CD4-positive, alpha-beta memory T cell (primary cell): ENCODE results near the gene MLLT3. TPM values are rescaled to one million over a fixed set of nuclear protein-coding genes. Genes with fewer than 3 reads are reported as not detected.

Experiments used
- CTCF ChIA-PET: fragments of 350-600 bp; sonication (Branson Sonifier 250); formaldehyde crosslinking; loops from one replicate; lab custom pipeline; 2021; ENCODE audit warnings: inconsistent platforms; ENCODE audit not compliant: partially characterized antibody; lab: Charles Lee
- POLR2A ChIA-PET: fragments of 350-600 bp; sonication (Branson Sonifier 250); formaldehyde crosslinking; loops from one replicate; lab custom pipeline; 2021; ENCODE audit not compliant: partially characterized antibody; lab: Charles Lee
- DNase-seq, 5 donors: peaks; one replicate each; pipeline versions ENCODE4 v3.0.0 to v3.0.0-alpha.2; 2020 to 2022; ENCODE audit warnings: mixed read lengths in 1 of 5
- H3K27ac ChIP-seq: one replicate; pipeline ENCODE4 v1.7.0; 2013; ENCODE audit warnings: low read depth, low read length
- H3K27me3 ChIP-seq: 2 replicates; pipeline ENCODE4 v1.7.0; 2013; ENCODE audit warnings: mild to moderate bottlenecking, low read length, moderate library complexity; ENCODE audit not compliant: insufficient read depth
- H3K36me3 ChIP-seq: 2 replicates; pipeline ENCODE4 v1.7.0; 2013; ENCODE audit warnings: mild to moderate bottlenecking, low read length, moderate library complexity; ENCODE audit not compliant: insufficient read depth
- H3K4me1 ChIP-seq: 2 replicates; pipeline ENCODE4 v1.7.0; 2013; ENCODE audit warnings: mild to moderate bottlenecking, low read length, moderate library complexity; ENCODE audit not compliant: insufficient read depth
- H3K4me3 ChIP-seq, 2 donors: one replicate each; pipeline ENCODE4 v1.7.0; 2013; ENCODE audit warnings: low read length in 2 of 2, mild to moderate bottlenecking in 1 of 2
- H3K9me3 ChIP-seq, 2 donors: one replicate each; pipeline ENCODE4 v1.7.0; 2013; ENCODE audit warnings: low read length in 2 of 2, control low read depth in 1 of 2; ENCODE audit not compliant: control insufficient read depth in 1 of 2
- H3K27ac Mint-ChIP-seq, 7 donors: one replicate each; pipeline ENCODE4 v1.8.0; 2020 to 2021; ENCODE audit warnings: mixed read lengths in 7 of 7, mild to moderate bottlenecking in 6 of 7, inconsistent platforms in 3 of 7, moderate library complexity in 3 of 7
- H3K27me3 Mint-ChIP-seq, 2 donors: one replicate each; pipeline ENCODE4 v1.8.0; 2020 to 2021; ENCODE audit warnings: mixed read lengths in 2 of 2
- H3K36me3 Mint-ChIP-seq, 2 donors: one replicate each; pipeline ENCODE4 v1.8.0; 2020 to 2021; ENCODE audit warnings: mixed read lengths in 2 of 2, inconsistent platforms in 1 of 2, mild to moderate bottlenecking in 1 of 2
- H3K4me1 Mint-ChIP-seq, 4 donors: one replicate each; pipeline ENCODE4 v1.8.0; 2020 to 2021; ENCODE audit warnings: mixed read lengths in 4 of 4, mild to moderate bottlenecking in 1 of 4
- H3K4me3 Mint-ChIP-seq, 8 donors: one replicate each; pipeline ENCODE4 v1.8.0; 2020 to 2021; ENCODE audit warnings: mixed read lengths in 8 of 8, mild to moderate bottlenecking in 7 of 8, moderate library complexity in 6 of 8, inconsistent platforms in 3 of 8
- H3K9me3 Mint-ChIP-seq, 8 donors: one replicate each; pipeline ENCODE4 v1.8.0; 2020 to 2021; ENCODE audit warnings: mixed read lengths in 8 of 8, mild to moderate bottlenecking in 5 of 8, inconsistent platforms in 3 of 8, moderate library complexity in 1 of 8
- intact Hi-C: fragments of 100-400 bp; cut with micrococcal nuclease; formaldehyde crosslinking; loops from one replicate; pipeline ENCODE4 v1.15.1; 2023
- polyA plus RNA-seq, 2 donors: library from polyadenylated mRNA; unstranded; fragments of 300-500 nt; fragmentation: Illumina TruSeq; gene quantifications; one replicate each; pipeline ENCODE4 v1.2.3, GENCODE V29; 2021
- total RNA-seq, 2 experiments: library from RNA; stranded (reverse); gene quantifications; one replicate each; pipeline ENCODE4 v1.2.3, GENCODE V29; 2021

MLLT3 gene
- total and polyA plus RNA-seq, 4 experiments from 2014 or later = 20.7 to 54.4 (median 42.5) TPM

DNA sequence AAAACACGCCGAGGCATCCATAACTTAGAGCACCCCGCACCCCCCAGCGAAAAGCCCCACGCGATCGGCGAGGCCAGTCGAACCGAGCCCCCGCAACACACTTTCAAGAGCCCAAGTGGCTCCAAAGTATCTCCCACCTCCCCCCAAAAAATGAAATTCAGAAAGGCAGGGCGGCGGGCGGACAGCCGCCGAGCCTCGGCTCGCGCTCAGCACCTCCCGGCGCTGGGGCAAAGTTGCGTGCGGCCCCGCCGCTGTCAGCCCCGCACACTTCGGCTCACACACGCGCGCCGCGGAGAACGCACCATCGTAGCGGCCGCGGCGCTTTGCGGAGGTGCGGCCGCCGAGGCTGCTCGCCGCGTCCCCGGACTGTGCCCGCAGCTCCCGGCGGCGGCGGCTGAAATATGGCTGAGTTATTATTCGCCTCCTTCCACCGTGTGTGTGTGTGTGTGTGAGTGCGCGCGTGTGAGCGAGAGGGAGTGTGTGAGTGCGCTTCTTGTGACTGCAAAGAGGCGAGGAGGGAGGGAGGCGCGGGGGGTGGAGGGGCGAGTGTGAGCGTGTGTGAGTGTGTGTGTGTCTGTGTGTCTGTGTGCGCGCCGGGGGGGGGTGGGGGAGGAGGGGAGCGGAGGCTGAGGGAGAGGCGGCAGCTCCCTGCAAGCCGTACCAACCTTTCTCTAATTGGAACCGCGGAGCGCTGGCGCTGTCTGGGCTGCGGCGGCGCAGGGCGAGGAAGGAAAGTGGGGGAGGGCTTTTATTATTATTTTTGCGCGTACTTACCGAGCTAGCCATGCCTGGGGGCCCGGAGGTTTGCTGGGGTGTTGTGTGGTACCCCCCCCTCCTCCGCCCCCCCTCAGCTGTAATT is 599 bp downstream of the MLLT3 start:
- peaks cover 0 to 2% of the 10 kb centered on the region in 2 donors for H3K27me3 Mint-ChIP-seq
- Histone ChIP-seq H3K27ac (peak overlapping the region; percentile 69), H3K27me3 (no peaks in the 10 kb centered on the region), H3K4me1 (peaks cover 50% of the 10 kb centered on the region), H3K36me3 (no peaks in the 10 kb centered on the region), H3K4me3 (peak overlapping the region; percentile 68 to 93), H3K9me3 (no peaks in the 10 kb centered on the region)
- CTCF ChIA-PET = interaction anchor here (0.9 to 2.0 kb wide), 12 partner anchors 9 to 696 kb away, joined by 3 to 15 read pairs (median 4); partner anchors contain the start of gene FOCAD
- peaks cover 0 to 30% of the 10 kb centered on the region in 2 donors for H3K36me3 Mint-ChIP-seq
- peaks cover 39 to 77% (median 45%) of the 10 kb centered on the region in 4 donors for H3K4me1 Mint-ChIP-seq
- H3K9me3 Mint-ChIP-seq = peaks cover 0 to 3% (median 0%) of the 10 kb centered on the region in 8 donors
- intact Hi-C loops = loop anchor here (1.0 to 10.0 kb wide), 12 partner anchors 17 to 1573 kb away; partner anchors contain the start of genes FOCAD, HACD4, KLHL9 and RPS6
- peak overlapping the region; percentile 95 to 100 (median 99) for H3K4me3 Mint-ChIP-seq
- POLR2A ChIA-PET = interaction anchor here (0.6 to 2.4 kb wide), 32 partner anchors 8 to 713 kb away, joined by 3 to 61 read pairs (median 4); partner anchors contain the start of genes FOCAD, HACD4 and KLHL9
- peak overlapping the region; percentile 96 to 99 (median 98) for H3K27ac Mint-ChIP-seq
- peak; percentile 71 to 93 (median 78) for DNase-seq

DNA sequence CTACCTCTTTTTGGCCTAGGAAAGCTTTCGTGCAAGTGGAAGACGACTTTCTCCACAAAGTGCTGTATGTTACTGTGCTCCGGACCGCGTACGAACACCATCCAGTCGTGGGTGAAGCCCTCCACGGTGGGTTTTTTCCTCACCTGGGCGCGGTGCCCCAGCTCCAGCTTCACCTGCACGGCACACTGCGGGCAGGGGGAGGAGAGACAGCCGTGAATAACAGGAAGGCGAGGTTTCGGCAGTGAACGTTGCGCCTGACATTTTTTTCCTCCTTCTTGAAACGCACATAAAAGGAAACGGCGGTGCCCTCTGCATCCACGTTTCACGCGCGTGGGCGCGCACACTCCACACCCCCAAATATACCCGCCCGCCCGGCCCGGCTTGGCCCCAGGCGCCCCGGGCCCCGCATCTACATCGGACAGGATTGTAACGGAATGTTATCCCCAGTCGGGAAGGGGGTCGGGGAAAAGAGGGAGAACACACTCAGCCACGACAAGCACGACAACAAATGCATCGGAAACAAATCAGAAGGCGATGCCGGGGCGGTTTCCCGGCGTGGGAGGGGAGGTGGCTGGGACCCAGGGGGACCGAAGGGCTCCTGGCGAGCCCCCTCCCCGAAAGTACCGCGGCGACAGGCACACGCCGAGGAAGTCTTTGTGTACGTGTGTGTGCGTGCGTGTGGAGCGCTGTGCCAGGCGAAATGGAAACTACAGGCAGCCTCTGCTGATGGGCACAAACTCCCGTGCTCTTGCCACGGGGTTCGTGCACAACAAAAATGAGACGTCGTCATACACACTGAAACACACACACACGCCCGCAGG is 1.4 kb downstream of the MLLT3 start:
- peaks cover 55% of the 10 kb centered on the region for H3K4me1 ChIP-seq

DNA sequence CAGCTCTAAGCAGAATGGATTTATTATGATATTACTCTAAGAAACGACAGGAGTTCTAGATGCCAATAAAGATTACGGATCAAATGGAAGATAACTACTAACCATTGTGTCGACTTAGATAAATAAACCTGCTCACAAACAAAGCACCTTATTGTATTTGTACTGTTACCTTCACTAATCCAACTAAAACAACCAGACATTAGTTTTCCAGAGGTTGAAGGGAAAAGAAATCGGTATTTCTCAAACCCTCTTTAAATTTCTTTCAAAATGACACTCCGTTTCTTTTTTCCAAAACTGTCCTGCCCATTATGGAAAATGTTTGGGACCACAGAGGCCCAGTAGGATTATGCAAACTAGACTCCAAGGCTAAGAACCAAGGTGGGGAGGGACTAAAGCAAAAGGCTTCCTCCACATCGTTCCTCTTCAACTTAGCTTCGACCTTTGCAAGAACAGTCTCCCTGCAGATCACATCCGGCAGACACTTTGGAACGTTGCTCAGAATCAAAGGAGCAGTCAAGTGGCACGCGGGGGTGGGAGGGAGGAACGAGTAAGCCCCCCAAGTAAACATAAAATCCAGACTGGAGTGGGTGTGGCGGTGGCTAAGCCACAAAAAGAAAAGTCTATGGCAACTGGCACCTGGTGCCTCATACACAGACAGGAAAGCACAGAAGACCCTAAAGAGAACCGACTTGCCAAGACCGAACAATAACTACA is 2.7 kb downstream of the MLLT3 start:
- peak in 1 of 5 donors; percentile 9 for DNase-seq
- Histone ChIP-seq H3K9me3 (no peaks in the 10 kb centered on the region), H3K27me3 (no peaks in the 10 kb centered on the region), H3K27ac (peak overlapping the region; percentile 19), H3K36me3 (no peaks in the 10 kb centered on the region), H3K4me1 (peaks cover 55% of the 10 kb centered on the region), H3K4me3 (peak overlapping the region in 1 of 2 donors; percentile 93)
- Mint-ChIP-seq H3K9me3 (peaks cover 0 to 3% (median 0%) of the 10 kb centered on the region in 8 donors), H3K4me3 (peak overlapping the region; percentile 81 to 99 (median 87)), H3K4me1 (peaks cover 43 to 82% (median 52%) of the 10 kb centered on the region in 4 donors), H3K27ac (peak overlapping the region; percentile 80 to 96 (median 88)), H3K36me3 (peaks cover 0 to 34% of the 10 kb centered on the region in 2 donors), H3K27me3 (peaks cover 0 to 2% of the 10 kb centered on the region in 2 donors)
- ChIA-PET CTCF (interaction anchor here (1.2 to 2.1 kb wide), 3 partner anchors 10 to 322 kb away, joined by 3 to 7 read pairs (median 4); no protein-coding TSS in a partner anchor), POLR2A (interaction anchor here (0.6 to 1.9 kb wide), 6 partner anchors 10 to 411 kb away, joined by 3 to 9 read pairs (median 4); partner anchors contain the start of gene FOCAD)
- intact Hi-C loops = loop anchor here (1.0 to 10.0 kb wide), 6 partner anchors 7 to 1237 kb away; partner anchors contain the start of genes KLHL9 and RPS6

More for the DNA sequence above, 1.4 kb downstream of the MLLT3 start:
- intact Hi-C loops = loop anchor here (1.0 to 10.0 kb wide), 5 partner anchors 9 to 1239 kb away; partner anchors contain the start of genes KLHL9 and RPS6
- Histone ChIP-seq H3K27me3 (no peaks in the 10 kb centered on the region), H3K4me3 (peak overlapping the region; percentile 77 to 93), H3K36me3 (no peaks in the 10 kb centered on the region), H3K9me3 (no peaks in the 10 kb centered on the region), H3K27ac (peak overlapping the region; percentile 69)
- ChIA-PET POLR2A (interaction anchor here (0.6 to 2.4 kb wide), 13 partner anchors 10 to 410 kb away, joined by 3 to 61 read pairs (median 9); partner anchors contain the start of genes FOCAD and HACD4), CTCF (interaction anchor here (1.2 kb wide), 1 partner anchor 12 kb away, joined by 3 read pairs; no protein-coding TSS in a partner anchor)
- Mint-ChIP-seq H3K9me3 (peaks cover 0 to 3% (median 0%) of the 10 kb centered on the region in 8 donors), H3K36me3 (peaks cover 0 to 30% of the 10 kb centered on the region in 2 donors), H3K4me1 (peaks cover 43 to 82% (median 51%) of the 10 kb centered on the region in 4 donors), H3K27me3 (peaks cover 0 to 2% of the 10 kb centered on the region in 2 donors), H3K4me3 (peak overlapping the region; percentile 95 to 100 (median 99)), H3K27ac (peak overlapping the region; percentile 94 to 99 (median 98))
- DNase-seq = peak; percentile 62 to 75 (median 64)

DNA sequence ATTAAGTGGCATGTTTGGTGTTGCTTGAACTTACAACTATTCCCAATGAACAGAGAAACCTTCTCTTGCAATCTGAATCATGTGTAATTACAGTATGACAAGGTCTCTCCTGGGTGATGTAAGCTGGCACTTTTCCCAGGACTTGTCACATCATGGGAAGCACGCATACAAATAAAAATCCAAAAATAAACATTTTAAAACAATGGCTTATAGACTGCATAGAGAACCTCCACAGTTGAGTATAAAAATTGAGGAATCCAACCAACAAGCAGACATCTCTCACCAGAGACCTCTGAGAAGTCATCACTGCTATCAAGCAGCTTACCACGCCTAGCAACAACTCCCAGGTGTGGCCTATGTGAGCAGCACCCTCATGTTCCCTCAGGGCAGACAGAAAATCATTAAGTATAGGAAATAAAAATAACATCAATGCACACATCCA is 3.9 kb downstream of the MLLT3 start:
- Mint-ChIP-seq H3K27ac (peak overlapping the region in 5 of 7 donors; percentile 9 to 96 (median 58)), H3K27me3 (peaks cover 0 to 2% of the 10 kb centered on the region in 2 donors), H3K4me1 (peaks cover 33 to 77% (median 47%) of the 10 kb centered on the region in 4 donors), H3K36me3 (peaks cover 0 to 30% of the 10 kb centered on the region in 2 donors), H3K9me3 (peaks cover 0 to 3% (median 0%) of the 10 kb centered on the region in 8 donors), H3K4me3 (peak overlapping the region in 6 of 8 donors; percentile 33 to 99 (median 84))
- no peak for DNase-seq
- Histone ChIP-seq H3K36me3 (no peaks in the 10 kb centered on the region), H3K9me3 (no peaks in the 10 kb centered on the region), H3K4me3 (no peak overlapping the region), H3K27ac (no peak overlapping the region), H3K4me1 (peaks cover 50% of the 10 kb centered on the region), H3K27me3 (no peaks in the 10 kb centered on the region)
- CTCF ChIA-PET = interaction anchor here (1.3 to 2.1 kb wide), 6 partner anchors 9 to 493 kb away, joined by 3 to 7 read pairs (median 4); no protein-coding TSS in a partner anchor
- POLR2A ChIA-PET = interaction anchor here (0.7 to 1.3 kb wide), 3 partner anchors 13 to 66 kb away, joined by 3 to 4 read pairs (median 3); partner anchors contain the start of gene FOCAD
- intact Hi-C loops = loop anchor here (10.0 kb wide), 1 partner anchor 414 kb away; no protein-coding TSS in a partner anchor

DNA sequence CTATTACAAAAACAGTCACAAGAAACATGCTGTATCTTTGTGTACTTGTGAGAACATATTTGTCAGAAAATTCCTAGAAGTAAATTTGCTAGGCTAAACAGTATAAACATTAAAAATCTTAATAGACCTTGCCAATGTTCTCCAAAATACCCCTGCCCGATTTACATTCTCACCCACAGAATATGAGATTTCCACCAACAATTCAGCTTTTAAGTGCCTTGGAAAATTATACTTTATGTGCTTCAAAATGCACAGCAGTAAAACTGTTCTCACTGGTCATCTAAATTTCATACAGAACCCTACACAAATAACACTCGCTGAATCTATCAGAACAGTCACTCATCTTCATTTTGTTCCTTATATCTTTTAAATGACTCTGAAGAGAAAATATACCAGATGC is 5.5 kb downstream of the MLLT3 start:
- Mint-ChIP-seq H3K27me3 (peaks cover 0 to 2% of the 10 kb centered on the region in 2 donors), H3K9me3 (peaks cover 0 to 3% (median 0%) of the 10 kb centered on the region in 8 donors), H3K27ac (peak overlapping the region in 3 of 7 donors; percentile 1 to 96 (median 62)), H3K4me3 (peak overlapping the region in 1 of 8 donors; percentile 2), H3K4me1 (peaks cover 43 to 78% (median 60%) of the 10 kb centered on the region in 4 donors), H3K36me3 (peaks cover 0 to 16% of the 10 kb centered on the region in 2 donors)
- H3K9me3 ChIP-seq = no peaks in the 10 kb centered on the region
- intact Hi-C loops = loop anchor here (10.0 kb wide), 1 partner anchor 412 kb away; no protein-coding TSS in a partner anchor
- DNase-seq = no peak
- no peaks in the 10 kb centered on the region for H3K27me3 ChIP-seq
- POLR2A ChIA-PET = interaction anchor here (1.1 kb wide), 1 partner anchor 12 kb away, joined by 4 read pairs; no protein-coding TSS in a partner anchor
- CTCF ChIA-PET = interaction anchor here (1.1 to 1.6 kb wide), 3 partner anchors 8 to 494 kb away, joined by 3 to 4 read pairs (median 3); no protein-coding TSS in a partner anchor
- H3K36me3 ChIP-seq = no peaks in the 10 kb centered on the region
- H3K4me1 ChIP-seq = peaks cover 66% of the 10 kb centered on the region
- no peak overlapping the region for H3K27ac ChIP-seq
- no peak overlapping the region for H3K4me3 ChIP-seq
